Tibial nerve (tissue), 3 donors: ENCODE data around the gene AOPEP.

ENCODE experiments used
- CTCF ChIP-seq, 5 experiments: fragments of 200-600 bp in 3 of 5; fragments of 450-650 bp in 2 of 5; sonication (generic) in 3 of 5; IDR thresholded peaks; one replicate each; pipeline ENCODE4 v1.5.1; 2016 to 2019; ENCODE audit warnings: antibody characterized with exemption in 5 of 5, mild to moderate bottlenecking in 3 of 5, moderate library complexity in 2 of 5
- POLR2A ChIP-seq, 2 donors: fragments of 450-650 bp; IDR thresholded peaks; one replicate each; pipeline ENCODE4 v1.6.1; 2017; ENCODE audit warnings: antibody characterized with exemption in 2 of 2, mild to moderate bottlenecking in 2 of 2, moderate library complexity in 2 of 2

GRCh38 chr9:95048225-95049087 lies 322.0 kb downstream of the AOPEP start:
- TF ChIP-seq CTCF (IDR thresholded peaks at IDR 0.05), result no peak
- peak in 1 of 2 donors; percentile 77 for TF ChIP-seq POLR2A (IDR thresholded peaks at IDR 0.05)
